Measurements from ENCODE around the gene SLC22A15. TPM values are rescaled to one million over a fixed set of nuclear protein-coding genes. Genes with fewer than 3 reads are reported as not detected.

The SLC22A15 gene
- total and polyA plus RNA-seq, 3 donors from 2014 or later, result 1.8 to 9.4 (median 6.4) TPM

GRCh38 chr1:116064616-116065015 is 88.3 kb downstream of the SLC22A15 start:
- Histone ChIP-seq H3K4me1 (no peaks in the 10 kb centered on the region), H3K36me3 (ENCODE audit: low read depth, missing control alignments) (no peaks in the 10 kb centered on the region), H3K27ac (no peak overlapping the region), H3K9me3 (no peaks in the 10 kb centered on the region), H3K4me3 (no peak overlapping the region), H3K27me3 (no peaks in the 10 kb centered on the region)
- WGBS, 2 donors, result 94 to 100% methylated on average over 2 of the region's 2 CpGs
- TF ChIP-seq CTCF (IDR thresholded peaks at IDR 0.05), result no peak
- no peak for TF ChIP-seq POLR2A (IDR thresholded peaks at IDR 0.05)
- intact Hi-C loops (cut with DNase I; ENCODE audit: low total_unique reads), result no loop called here
- DNase-seq, result no peak

- Histone ChIP-seq H3K4me3 (no peak overlapping the region), H3K27me3 (no peaks in the 10 kb centered on the region), H3K27ac (no peak overlapping the region), H3K9me3 (no peaks in the 10 kb centered on the region), H3K36me3 (ENCODE audit: low read depth, missing control alignments) (no peaks in the 10 kb centered on the region), H3K4me1 (no peaks in the 10 kb centered on the region)
- DNase-seq, result no peak
- TF ChIP-seq POLR2A (IDR thresholded peaks at IDR 0.05), result no peak
- TF ChIP-seq CTCF (IDR thresholded peaks at IDR 0.05), result no peak
- intact Hi-C loops (cut with DNase I; ENCODE audit: low total_unique reads), result no loop called here
- 92% methylated on average over 2 of the region's 2 CpGs for WGBS, 2 donors
These were observed 90.7 kb downstream of the SLC22A15 start for GRCh38 chr1:116066868-116067565.

GRCh38 chr1:116067566-116067890 is 91.2 kb downstream of the SLC22A15 start:
- no peaks in the 10 kb centered on the region for H3K36me3 ChIP-seq (ENCODE audit: low read depth, missing control alignments)
- H3K9me3 ChIP-seq, result no peaks in the 10 kb centered on the region
- intact Hi-C loops (cut with DNase I; ENCODE audit: low total_unique reads), result no loop called here
- H3K4me1 ChIP-seq, result no peaks in the 10 kb centered on the region
- 87 to 97% methylated on average over 2 of the region's 2 CpGs for WGBS, 2 donors
- no peak overlapping the region for H3K27ac ChIP-seq
- no peak for DNase-seq
- H3K4me3 ChIP-seq, result no peak overlapping the region
- H3K27me3 ChIP-seq, result no peaks in the 10 kb centered on the region
- TF ChIP-seq POLR2A (IDR thresholded peaks at IDR 0.05) (no peak), CTCF (IDR thresholded peaks at IDR 0.05) (no peak)

- H3K27ac ChIP-seq, result no peak overlapping the region
- 0% methylated on average over 1 of the region's 1 CpG for WGBS, 2 donors
- no peak overlapping the region for H3K4me3 ChIP-seq
- DNase-seq, result no peak
- no peaks in the 10 kb centered on the region for H3K36me3 ChIP-seq (ENCODE audit: low read depth, missing control alignments)
- no peak for TF ChIP-seq CTCF (IDR thresholded peaks at IDR 0.05)
- TF ChIP-seq POLR2A (IDR thresholded peaks at IDR 0.05), result no peak
- no peaks in the 10 kb centered on the region for H3K9me3 ChIP-seq
- intact Hi-C loops (cut with DNase I; ENCODE audit: low total_unique reads), result no loop called here
- H3K4me1 ChIP-seq, result no peaks in the 10 kb centered on the region
- H3K27me3 ChIP-seq, result no peaks in the 10 kb centered on the region
These were observed 99.3 kb downstream of the SLC22A15 start for GRCh38 chr1:116075575-116075974.

GRCh38 chr1:116075990-116076389 is 99.7 kb downstream of the SLC22A15 start:
- WGBS, 2 donors, result 79 to 83% methylated on average over 4 of the region's 4 CpGs
- intact Hi-C loops (cut with DNase I; ENCODE audit: low total_unique reads), result no loop called here
- H3K9me3 ChIP-seq, result no peaks in the 10 kb centered on the region
- no peak overlapping the region for H3K4me3 ChIP-seq
- no peak for DNase-seq
- TF ChIP-seq CTCF (IDR thresholded peaks at IDR 0.05) (no peak), POLR2A (IDR thresholded peaks at IDR 0.05) (no peak)
- no peaks in the 10 kb centered on the region for H3K4me1 ChIP-seq
- no peak overlapping the region for H3K27ac ChIP-seq
- H3K27me3 ChIP-seq, result no peaks in the 10 kb centered on the region
- no peaks in the 10 kb centered on the region for H3K36me3 ChIP-seq (ENCODE audit: low read depth, missing control alignments)

All from testis (tissue), 3 donors.